Pons (tissue), 1 donor: Measurements from ENCODE around the gene ABI1.

Experiments used
- DNase-seq: peaks from one replicate; pipeline ENCODE4 v3.0.0-alpha.2; 2016; ENCODE audit warnings: low spot score

The ABI1 gene

DNA sequence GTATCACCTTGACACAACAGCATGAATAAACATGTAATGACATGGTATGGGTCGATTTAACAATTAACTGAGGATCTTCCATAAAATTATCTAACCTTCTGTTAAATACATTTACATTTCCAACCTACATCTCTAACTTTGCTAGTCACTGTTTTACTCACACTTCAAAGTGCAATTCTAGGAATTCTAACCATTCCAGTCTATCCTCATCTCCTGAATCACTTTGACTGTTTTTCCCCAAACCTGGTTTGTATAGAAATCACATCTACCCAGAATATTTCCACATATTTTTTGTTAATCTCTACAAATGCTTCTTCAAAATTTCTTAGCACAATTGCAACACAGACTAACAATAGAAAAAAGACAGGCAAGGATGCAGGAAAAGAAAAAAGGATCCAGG, 6.2 kb downstream of the ABI1 start:
- no peak for DNase-seq

DNA sequence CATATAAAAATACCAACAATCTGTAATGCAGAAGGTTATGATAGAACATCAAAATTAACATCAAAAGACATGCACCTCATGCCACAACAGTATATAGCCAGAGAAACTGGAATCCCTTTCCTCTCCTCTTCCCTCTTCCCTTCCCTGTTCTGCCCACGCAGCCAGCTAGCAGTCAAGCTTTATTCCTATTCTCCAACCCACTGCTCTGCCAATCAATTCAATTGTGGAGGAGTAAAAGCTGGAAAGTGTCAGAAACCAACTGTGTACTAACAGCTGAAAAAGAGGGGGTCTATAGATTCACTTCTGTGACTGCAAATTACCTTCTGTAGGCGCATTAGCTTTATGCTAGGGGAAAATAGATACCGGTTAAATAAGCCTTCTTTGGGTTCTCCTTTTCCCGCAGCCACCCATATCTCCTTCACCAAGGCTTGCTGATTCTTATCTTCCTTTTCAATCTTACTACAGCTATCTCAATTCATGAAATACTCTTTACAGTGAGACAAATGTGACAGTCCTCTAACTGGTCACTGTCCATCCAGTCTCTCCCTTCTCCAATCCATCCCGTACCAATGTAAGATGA, 16.3 kb downstream of the ABI1 start:
- no peak for DNase-seq

DNA sequence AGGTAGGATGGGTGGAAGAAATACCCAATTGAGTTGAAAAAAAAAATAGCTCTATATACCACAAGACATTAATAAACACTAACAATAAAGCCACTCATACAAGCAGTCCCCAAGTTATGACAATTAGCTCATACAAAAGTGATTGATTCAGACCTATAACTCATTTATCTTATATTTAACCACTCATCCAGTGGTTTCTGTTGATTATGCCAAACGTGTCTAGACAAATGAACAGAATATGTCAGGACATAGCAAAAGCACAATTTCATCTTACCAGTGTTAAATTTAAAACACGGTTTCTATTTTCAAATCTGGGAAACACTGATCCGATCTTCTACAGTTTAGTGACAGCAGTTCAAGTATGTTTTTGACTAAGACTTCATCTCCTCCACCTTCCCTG, 17.0 kb downstream of the ABI1 start:
- DNase-seq, result no peak

DNA sequence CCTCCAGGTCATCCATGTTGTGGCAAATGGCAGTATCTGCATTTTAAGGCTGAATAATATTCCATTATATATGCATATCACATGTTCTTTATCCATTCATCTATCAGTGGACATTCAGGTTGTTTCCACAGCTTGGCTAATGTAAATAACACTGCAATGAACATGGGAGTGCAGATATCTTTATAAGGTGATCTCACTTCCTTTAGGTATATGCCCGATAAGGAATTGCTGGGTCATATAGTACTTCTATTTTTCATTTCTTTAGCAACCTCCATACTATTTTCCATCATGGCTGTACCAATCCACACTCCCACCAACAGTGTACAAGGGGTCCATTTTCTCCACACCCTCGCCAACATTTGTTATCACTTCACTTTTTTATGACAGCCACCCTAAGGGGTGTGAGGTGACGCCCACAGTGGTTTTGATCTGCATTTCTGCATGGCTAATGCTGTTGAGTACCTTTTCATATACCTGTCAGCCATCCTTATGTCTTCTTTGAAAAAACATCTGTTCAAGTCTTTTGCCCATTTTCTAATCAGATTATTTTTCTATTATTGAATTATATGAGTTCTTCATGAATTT, 18.9 kb downstream of the ABI1 start:
- no peak for DNase-seq

DNA sequence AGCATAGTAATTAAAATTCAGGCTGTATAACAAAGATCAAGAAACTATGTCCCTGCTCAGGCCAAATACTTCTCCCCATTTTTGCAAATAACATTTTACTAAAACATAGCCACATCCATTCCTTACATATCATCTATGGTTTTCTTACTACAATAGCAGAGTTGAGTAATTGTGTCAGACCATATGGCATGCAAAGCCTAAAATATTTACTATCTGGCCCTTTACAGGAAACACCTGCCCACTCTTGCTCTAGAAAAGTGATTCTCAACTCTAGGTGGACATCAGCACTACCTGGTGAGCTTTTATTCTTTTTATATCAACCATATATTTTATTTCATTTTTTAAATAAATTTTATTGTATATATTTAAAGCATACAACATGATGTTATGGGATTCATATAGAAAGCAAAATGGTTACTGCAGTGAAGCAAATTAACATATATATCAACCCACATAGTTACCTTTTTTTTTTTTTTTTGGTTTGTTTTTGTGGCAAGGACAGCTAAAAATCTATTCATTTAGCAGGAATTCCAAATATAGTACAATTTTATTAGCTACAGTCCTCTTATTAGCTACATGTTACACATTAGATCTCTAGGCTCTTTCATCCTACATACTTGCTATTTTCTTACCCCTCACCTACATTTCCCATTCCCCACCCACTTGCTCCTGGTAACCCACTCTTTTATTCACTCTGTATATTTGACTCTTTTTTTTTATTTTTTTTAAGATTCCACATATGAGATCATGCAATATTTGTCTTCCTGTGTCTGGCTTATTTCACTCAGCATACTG, 19.6 kb downstream of the ABI1 start:
- no peak for DNase-seq

DNA sequence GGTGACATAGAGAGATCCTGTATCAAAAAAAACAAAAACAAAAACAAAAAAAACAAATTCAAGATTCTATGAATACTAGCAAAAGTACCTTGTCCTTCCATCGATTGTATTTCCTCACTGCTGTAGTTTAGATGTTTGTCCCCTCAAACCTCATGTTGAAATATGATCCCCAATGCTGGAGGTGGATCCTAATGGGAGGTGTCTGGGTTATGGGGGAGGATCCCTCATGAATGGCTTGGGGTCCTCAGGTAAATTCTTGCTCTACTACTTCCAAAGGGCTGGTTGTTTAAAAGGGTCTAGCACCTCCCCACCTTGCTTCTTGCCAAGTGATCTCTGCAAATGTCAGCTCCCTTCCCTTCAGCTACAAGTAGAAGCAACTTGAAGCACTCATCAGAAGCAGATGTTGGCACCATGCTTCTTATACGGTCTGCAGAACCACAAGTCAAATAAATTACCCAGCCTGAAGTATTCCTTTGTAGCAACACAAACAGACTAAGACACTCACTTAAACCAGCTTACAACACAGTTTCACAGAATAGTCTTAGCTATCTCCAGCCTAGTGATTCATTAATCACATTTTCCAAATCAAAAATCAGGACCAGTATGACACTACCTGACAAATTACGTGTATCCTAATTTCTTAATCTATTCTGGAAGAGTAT, 20.7 kb downstream of the ABI1 start:
- DNase-seq, result no peak

DNA sequence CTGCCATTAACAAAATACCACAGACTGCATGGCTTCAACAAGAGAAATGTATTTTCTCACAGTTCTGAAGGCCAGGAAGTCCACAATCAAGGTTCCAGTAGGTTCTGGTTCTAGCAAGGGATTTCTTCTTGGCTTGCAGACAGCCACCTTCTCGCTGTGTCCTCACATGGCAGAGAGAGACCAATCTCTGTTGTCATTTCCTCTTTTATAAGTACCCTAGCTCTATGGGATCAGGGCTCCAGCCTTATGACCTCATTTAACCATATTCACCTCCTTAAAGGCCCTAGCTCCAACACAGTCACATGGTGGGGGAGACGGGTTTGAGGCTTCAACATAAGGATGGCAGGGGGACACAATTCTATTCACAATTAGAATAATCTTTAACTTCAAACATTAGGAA, 23.6 kb downstream of the ABI1 start:
- peak; percentile 18 for DNase-seq

DNA sequence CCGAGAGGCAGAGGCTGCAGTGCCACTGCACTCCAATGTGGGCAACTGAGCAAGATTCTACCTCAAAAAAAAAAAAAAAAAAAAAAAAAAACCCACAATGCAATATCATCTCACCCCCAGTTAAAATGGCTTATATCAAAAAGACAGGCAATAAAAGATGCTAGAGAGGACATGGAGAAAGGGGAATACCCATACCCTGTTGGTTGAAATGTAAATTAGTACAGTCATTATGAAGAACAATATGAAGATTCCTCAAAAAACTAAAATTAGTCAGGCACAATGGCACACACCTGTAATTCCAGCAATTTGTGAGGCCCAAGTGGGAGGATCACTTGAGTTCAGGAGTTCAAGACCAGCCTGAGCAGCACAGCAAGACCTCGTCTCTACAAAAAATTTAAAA, 25.7 kb downstream of the ABI1 start:
- DNase-seq, result no peak

DNA sequence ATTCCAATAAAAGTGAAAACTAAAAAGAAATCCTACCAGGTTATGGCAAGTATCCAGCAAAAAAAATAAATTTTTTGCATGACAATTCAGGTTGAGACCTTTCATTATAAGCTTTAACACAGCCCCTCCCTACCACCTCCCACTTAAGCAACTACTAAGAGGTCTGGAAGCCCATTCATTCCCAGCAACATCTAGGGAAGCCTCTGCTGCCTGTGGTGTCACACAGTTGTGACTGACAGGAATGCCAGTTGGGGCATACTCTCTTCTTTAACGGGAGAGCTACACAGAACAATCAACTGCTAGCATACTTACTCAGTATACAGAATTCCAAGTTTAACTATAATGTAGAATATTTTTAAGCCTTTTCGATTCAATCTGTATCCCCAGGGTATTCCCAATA, 27.8 kb downstream of the ABI1 start:
- no peak for DNase-seq

DNA sequence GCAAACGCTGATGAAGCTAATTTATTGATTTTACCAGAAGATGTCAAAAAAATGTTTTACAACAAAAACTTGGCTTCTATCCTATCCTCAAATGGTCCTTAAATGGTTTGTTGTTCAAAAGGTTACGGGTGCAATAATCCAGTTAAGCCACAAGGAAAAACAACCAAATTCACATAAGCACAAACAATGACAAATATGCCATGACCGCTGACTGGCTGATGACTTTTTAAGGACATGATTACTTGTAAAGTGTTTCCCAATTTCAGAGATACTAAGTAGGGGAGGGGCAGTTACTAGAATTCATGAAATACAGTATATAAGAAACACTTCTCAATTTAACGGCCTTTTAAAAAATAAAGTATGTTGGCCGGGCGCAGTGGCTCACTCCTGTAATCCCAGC, 28.8 kb downstream of the ABI1 start:
- no peak for DNase-seq

DNA sequence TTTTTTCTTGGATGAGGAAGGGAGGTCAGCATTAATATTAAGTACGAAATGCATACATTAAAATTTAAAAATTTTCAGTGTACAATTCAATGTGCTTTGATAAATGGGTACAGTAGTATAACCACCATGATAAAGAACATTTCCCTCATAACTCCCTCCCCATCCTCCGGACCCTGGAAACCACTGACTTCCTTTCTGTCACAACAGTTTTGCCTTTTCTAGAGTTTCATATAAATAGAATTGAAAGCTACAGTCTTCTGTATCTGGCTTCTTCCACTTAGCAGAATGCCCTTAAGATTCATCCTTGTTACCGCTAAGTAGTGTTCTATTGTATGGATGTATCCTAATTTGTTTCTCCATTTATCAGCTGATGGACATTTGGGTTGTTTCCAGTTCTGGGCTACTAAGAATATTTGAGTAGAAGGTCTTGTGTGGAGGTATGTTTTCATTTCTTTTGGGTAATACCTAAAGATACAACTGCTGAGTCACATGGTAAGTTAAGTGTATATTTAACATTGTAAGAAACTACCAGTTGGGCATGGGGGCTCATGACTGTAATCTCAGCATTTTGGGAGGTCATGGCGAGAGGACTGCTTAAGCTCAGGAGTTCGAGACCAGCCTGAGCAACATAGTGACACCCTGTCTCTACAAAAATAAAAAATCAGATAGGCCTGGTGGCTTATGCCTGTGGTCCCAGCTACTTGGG, 30.8 kb downstream of the ABI1 start:
- peak; percentile 30 for DNase-seq

DNA sequence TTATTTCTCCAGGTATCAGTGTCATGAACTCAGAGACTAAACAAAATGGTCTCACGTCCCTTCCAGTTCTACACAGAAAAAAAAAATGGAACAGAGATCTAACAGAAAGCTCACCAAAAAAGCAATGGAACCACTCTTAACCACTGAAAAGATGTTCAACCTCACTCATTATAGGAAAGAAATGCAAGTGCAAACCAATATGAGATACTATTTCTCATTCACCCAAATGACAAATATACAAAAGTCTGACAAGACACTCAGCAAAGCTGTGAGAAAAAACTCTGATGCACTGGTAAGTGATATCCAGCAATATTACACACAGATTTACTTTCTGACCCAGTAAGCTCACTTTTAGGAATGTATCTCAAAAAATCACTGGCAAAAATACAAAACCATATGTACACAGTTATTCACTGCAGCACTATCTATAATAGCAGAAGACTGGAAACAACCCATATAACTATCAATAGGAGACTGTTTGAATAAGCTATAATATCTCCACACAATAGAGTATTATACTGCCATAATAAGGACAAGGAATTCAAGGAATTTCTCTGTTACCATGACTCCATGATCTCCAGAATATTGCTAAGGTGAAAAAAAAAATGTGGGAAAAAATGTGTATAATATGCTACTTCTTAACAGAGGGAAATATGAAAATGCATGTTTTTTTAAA, 36.6 kb downstream of the ABI1 start:
- DNase-seq, result no peak

DNA sequence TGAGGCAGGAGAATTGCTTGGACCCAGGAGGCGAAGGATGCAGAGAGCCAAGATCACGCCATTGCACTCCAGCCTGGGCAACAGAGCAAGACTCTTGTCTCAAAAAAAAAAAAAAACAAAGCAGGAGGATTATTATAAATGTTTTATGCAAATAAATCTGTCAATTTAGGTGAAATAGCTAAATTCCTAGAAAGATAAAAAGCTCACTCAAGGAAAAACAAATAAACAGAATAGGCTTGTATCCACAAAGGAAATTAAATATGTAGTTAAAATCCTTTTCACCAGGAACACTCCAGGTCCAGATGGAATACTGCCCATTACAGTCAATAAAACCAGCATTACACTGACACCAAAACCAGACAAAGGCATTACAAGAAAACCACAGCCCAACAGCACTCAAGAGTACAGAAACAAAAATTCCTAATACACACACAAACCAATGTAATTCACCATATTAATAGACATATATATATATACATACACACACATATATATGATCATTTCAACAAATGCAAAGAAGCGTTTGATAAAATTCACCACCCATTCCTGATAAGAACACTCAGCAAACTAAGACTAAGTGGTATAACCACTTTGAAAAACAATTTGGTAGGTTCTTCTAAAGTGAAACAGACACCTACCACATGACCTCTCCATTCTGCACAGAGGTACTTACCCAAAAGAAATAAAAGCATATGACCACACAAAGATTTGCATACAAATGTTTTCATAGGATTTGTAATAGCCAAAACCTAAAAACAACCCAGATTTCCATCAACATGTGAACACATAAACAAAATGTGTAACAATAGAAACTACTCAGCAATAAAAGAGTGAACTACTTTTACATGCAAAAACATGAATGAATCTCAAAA, 38.8 kb downstream of the ABI1 start:
- DNase-seq, result no peak

DNA sequence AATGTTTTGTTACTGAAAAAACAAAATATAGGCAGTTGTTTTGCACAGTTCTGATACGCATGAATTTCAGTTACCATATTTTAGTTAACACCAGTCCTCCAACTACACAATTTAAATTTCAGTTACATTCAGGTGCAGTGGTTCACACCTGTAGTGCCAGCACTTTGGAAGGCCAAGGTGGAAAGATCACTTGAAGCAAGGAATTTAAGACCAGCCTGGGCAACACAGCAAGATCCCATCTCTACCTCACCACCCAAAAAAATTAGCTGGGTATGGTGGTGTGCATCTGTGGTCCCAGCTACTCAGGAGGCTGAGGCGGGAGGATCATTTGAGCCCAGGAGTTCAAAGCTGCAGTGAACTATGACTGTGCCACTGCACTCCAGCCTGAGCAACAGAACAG, 45.3 kb downstream of the ABI1 start:
- DNase-seq, result no peak

DNA sequence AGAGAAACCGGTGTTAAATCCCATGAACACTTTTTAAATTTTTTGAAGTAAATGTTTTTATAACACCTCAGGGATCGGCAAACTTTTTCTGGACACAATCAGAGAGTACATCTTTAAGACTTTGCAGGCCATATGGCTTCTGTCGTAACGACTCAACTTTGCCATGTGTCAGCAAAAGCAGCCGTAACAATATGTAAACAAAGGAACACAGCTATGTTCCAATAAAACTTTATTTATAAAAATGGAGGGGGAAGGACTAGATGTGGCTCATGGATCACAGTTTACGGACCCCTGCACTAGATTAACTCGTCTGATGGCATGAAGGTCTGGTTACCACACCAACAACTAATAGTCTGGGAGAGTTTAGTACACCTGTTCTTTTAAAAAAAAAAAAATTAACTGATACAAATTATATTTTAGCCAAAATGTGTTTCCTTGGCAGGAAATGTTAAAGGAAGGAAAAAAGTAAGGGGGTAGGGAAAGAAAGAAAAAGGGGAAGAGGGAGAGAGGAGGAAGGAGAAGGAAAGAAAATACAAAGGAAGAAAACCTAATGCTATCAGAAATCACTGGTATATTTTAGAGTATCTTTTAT, 50.2 kb downstream of the ABI1 start:
- no peak for DNase-seq

DNA sequence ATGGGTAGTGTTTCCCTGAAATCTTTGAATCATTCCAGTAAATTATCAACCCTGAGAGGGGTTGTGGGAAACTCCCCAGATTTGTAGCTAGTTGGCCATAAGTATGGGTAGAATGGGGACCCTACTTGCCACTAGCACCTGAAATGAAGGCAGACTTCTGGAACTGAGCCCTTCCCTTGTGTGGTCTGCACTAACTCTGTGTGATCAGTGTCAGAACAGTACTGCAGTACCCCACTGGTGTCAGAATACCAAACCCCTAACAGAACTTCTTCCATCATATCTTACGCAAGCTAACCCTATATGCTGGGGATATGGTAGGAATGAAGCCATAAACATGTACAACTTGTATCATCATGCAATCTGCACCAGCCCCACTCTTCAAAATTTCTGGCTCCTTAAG, 50.8 kb downstream of the ABI1 start:
- no peak for DNase-seq

DNA sequence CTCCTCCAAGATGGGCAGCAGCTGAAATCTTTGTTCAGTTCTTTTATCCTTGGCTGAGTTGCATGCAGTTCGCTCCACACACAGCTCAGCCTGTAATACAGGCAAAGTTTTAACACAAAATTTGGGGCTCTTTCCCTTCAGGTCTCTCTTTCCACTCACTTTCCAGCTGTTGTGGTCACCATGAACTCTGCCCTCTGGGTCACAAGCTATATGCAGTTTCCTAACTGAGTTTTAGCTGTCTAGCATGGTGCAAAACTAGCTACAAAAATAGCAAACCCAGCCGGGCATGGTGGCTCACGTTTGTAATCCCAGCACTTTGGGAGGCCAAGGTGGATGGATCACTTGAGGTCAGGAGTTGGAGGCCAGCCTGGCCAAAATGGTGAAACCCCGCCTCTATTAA, 53.2 kb downstream of the ABI1 start:
- DNase-seq, result no peak

DNA sequence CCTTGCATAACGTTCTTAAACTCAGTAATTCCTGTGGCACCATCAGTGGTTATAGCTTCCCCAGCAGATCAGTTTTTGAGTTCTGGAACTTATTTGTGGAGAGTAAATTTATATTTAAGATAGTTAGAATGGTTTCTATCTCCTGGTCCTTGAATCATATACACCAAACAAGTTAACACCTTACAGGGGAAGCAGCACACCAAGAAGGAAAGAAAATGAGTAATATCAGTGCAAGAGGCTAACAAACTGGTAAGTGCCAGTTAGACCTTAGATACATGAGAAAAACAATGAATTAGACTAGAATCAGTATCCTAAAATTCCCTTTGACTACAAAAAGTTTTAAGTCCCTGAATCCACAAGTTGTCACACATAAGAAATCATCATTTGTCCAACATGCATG, 54.2 kb downstream of the ABI1 start:
- no peak for DNase-seq

DNA sequence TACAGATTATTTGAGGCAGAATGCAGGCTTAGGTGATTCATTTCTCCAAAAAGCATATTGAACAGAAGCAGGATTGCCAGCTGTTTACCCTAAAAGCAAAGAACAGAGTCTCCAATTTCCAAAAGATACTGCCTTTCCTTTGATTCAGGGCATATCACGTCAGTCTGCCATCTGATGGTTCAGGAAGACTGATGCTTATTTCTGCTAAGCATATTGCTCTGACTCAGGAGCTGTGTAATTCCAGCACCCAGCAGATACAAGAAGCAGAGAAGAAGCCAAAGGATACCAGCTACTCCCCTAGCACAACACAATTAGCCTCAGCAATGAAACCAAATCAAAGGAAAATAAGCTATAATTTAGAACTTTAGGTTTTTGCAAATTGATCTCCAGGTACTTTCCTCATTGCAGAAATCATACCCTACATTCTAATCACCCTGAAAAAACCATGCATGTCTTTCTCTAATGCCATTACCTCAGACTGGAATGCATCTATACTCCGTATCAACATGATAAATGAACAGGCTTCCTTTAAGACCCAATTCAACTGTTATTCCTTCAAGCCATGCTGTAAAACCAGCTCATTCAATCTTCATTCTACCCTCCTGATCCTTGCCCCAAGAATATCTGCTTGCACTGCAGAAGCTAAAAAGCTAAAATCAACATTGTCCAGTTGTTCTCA, 55.1 kb downstream of the ABI1 start:
- peak; percentile 37 for DNase-seq
